ENCODE measurements around the gene KHDRBS2. TPM values are rescaled to one million over a fixed set of nuclear protein-coding genes. Genes with fewer than 3 reads are reported as not detected.

Gene KHDRBS2
- total RNA-seq, 1 donor: not detected

DNA sequence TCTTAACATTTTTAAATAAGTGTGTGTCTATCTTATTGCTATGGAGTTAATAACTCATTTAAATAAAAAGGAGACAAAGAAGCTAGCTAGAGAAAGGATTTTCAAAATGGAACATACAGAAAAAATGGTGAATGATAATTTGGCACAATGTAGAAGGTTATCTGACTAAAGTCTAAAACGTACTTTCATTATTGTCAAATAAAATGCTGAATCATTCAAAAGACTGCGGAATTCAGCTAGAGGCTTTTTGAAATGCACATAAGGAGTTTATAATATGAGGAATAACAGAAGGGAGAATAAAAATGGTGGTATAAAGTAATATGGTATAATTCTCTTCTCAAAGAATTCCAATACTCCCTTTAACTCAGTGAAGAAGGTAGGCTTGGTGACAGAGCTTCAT is 597.9 kb downstream of the KHDRBS2 start:
- TF ChIP-seq, protein P1, sequence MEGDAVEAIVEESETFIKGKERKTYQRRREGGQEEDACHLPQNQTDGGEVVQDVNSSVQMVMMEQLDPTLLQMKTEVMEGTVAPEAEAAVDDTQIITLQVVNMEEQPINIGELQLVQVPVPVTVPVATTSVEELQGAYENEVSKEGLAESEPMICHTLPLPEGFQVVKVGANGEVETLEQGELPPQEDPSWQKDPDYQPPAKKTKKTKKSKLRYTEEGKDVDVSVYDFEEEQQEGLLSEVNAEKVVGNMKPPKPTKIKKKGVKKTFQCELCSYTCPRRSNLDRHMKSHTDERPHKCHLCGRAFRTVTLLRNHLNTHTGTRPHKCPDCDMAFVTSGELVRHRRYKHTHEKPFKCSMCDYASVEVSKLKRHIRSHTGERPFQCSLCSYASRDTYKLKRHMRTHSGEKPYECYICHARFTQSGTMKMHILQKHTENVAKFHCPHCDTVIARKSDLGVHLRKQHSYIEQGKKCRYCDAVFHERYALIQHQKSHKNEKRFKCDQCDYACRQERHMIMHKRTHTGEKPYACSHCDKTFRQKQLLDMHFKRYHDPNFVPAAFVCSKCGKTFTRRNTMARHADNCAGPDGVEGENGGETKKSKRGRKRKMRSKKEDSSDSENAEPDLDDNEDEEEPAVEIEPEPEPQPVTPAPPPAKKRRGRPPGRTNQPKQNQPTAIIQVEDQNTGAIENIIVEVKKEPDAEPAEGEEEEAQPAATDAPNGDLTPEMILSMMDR (IDR thresholded peaks at IDR 0.05; ENCODE audit: extremely low read depth, low read depth, low read length): no peak
- Histone ChIP-seq H3K36me3 (ENCODE audit: insufficient read depth, low read length) (no peaks in the 10 kb centered on the region), H3K27me3 (ENCODE audit: insufficient read depth, low read length) (no peaks in the 10 kb centered on the region), H4K20me1 (ENCODE audit: insufficient read depth, low read length) (no peaks in the 10 kb centered on the region), H3K4me3 (ENCODE audit: insufficient read depth, low read length) (no peak overlapping the region), H3K79me2 (ENCODE audit: insufficient read depth, low read length) (no peaks in the 10 kb centered on the region), H2AFZ (ENCODE audit: low read length) (no peak overlapping the region), H3K9me3 (ENCODE audit: low read depth, low read length) (peaks cover 3% of the 10 kb centered on the region), H3K4me1 (ENCODE audit: insufficient read depth, low read length) (no peaks in the 10 kb centered on the region), H3K27ac (ENCODE audit: low read depth, low read length) (no peak overlapping the region), H3K4me2 (ENCODE audit: insufficient read depth, low read length) (no peak overlapping the region)
- no peak for DNase-seq (ENCODE audit: insufficient read length, low spot score, missing footprints)

DNA sequence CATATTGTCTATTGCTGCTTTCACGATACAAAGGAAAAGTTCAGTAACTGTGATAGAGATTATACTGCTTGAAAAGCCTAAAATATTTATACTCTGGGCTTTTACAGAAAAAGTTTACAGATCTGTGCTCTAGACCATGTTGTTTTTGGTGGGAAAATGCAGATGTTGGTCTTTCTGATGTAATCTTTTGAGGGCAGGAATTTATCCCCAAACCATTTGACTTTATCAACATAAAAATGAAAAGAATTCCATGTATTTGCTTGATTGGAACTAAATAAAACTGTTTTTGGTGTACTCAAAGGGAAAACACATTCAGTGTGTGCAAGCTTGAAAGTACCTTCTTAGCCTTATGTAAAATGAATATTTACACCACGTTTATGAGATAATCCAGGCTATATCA is 603.5 kb downstream of the KHDRBS2 start:
- no peaks in the 10 kb centered on the region for H4K20me1 ChIP-seq (ENCODE audit: insufficient read depth, low read length)
- no peak overlapping the region for H2AFZ ChIP-seq (ENCODE audit: low read length)
- TF ChIP-seq, protein P1 (IDR thresholded peaks at IDR 0.05; ENCODE audit: extremely low read depth, low read depth, low read length): no peak
- no peak overlapping the region for H3K4me3 ChIP-seq (ENCODE audit: insufficient read depth, low read length)
- no peaks in the 10 kb centered on the region for H3K36me3 ChIP-seq (ENCODE audit: insufficient read depth, low read length)
- H3K9me3 ChIP-seq (ENCODE audit: low read depth, low read length): no peaks in the 10 kb centered on the region
- H3K27ac ChIP-seq (ENCODE audit: low read depth, low read length): no peak overlapping the region
- H3K4me1 ChIP-seq (ENCODE audit: insufficient read depth, low read length): no peaks in the 10 kb centered on the region
- H3K4me2 ChIP-seq (ENCODE audit: insufficient read depth, low read length): no peak overlapping the region
- no peak for DNase-seq (ENCODE audit: insufficient read length, low spot score, missing footprints)
- no peaks in the 10 kb centered on the region for H3K27me3 ChIP-seq (ENCODE audit: insufficient read depth, low read length)
- no peaks in the 10 kb centered on the region for H3K79me2 ChIP-seq (ENCODE audit: insufficient read depth, low read length)

DNA sequence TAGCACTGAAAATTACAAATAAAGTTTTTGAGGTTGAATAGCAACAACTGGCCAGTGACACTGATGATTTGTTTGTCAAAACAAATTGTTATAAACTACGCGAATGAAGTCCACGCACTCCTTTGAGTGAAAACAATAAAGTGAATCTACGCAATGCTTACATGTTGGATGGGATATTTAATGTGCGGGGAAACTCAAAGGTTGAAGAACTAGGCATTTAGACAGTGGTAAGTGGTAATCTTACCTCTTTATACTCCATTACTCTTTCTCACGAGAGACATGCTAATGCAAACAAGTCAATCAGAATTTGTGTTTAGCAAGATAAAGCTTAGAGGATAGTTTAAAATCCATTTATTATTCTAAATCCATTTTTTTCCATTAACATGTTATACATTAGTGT is 606.4 kb downstream of the KHDRBS2 start:
- Histone ChIP-seq H3K79me2 (ENCODE audit: insufficient read depth, low read length) (no peaks in the 10 kb centered on the region), H2AFZ (ENCODE audit: low read length) (no peak overlapping the region), H3K4me1 (ENCODE audit: insufficient read depth, low read length) (no peaks in the 10 kb centered on the region), H3K27ac (ENCODE audit: low read depth, low read length) (no peak overlapping the region), H3K4me2 (ENCODE audit: insufficient read depth, low read length) (no peak overlapping the region), H3K36me3 (ENCODE audit: insufficient read depth, low read length) (no peaks in the 10 kb centered on the region), H3K27me3 (ENCODE audit: insufficient read depth, low read length) (no peaks in the 10 kb centered on the region), H4K20me1 (ENCODE audit: insufficient read depth, low read length) (no peaks in the 10 kb centered on the region), H3K9me3 (ENCODE audit: low read depth, low read length) (no peaks in the 10 kb centered on the region), H3K4me3 (ENCODE audit: insufficient read depth, low read length) (no peak overlapping the region)
- DNase-seq (ENCODE audit: insufficient read length, low spot score, missing footprints): no peak
- TF ChIP-seq, protein P1 (IDR thresholded peaks at IDR 0.05; ENCODE audit: extremely low read depth, low read depth, low read length): no peak

DNA sequence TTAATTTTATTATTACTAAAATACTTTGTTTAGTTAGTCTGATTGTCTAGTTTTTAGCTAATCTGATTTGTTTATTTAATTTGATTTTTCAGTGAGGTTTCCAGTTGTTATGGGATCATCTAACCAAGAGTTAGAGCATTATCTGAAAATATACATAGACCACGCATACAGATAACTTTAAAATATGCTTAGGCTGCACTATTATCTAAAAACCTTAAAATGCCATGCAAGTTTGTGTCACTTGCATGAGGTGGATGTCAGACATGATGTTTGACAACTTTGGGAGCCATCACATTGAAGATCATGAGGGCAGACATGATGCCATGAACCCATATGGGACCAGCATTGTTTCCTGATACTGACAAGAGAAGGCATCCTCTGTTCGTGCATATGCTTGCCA is 610.3 kb downstream of the KHDRBS2 start:
- no peak overlapping the region for H3K4me3 ChIP-seq (ENCODE audit: insufficient read depth, low read length)
- H3K36me3 ChIP-seq (ENCODE audit: insufficient read depth, low read length): no peaks in the 10 kb centered on the region
- H3K79me2 ChIP-seq (ENCODE audit: insufficient read depth, low read length): no peaks in the 10 kb centered on the region
- no peak for DNase-seq (ENCODE audit: insufficient read length, low spot score, missing footprints)
- TF ChIP-seq, protein P1 (IDR thresholded peaks at IDR 0.05; ENCODE audit: extremely low read depth, low read depth, low read length): no peak
- no peak overlapping the region for H3K27ac ChIP-seq (ENCODE audit: low read depth, low read length)
- no peaks in the 10 kb centered on the region for H3K27me3 ChIP-seq (ENCODE audit: insufficient read depth, low read length)
- no peaks in the 10 kb centered on the region for H3K9me3 ChIP-seq (ENCODE audit: low read depth, low read length)
- no peak overlapping the region for H2AFZ ChIP-seq (ENCODE audit: low read length)
- H3K4me1 ChIP-seq (ENCODE audit: insufficient read depth, low read length): no peaks in the 10 kb centered on the region
- H4K20me1 ChIP-seq (ENCODE audit: insufficient read depth, low read length): no peaks in the 10 kb centered on the region
- H3K4me2 ChIP-seq (ENCODE audit: insufficient read depth, low read length): no peak overlapping the region
